ENCODE measurements around the gene HS6ST2. TPM values are rescaled to one million over a fixed set of nuclear protein-coding genes. Genes with fewer than 3 reads are reported as not detected.

The HS6ST2 gene
- polyA plus RNA-seq, 1 donor (not counting 4 experiments of a cell fraction or from before 2014, with no cell fraction given) = 0.43 TPM

- H3K9me1 ChIP-seq (ENCODE audit: control insufficient read depth, extremely low read depth, insufficient read depth, low read length) = no peaks in the 10 kb centered on the region
- no peaks in the 10 kb centered on the region for H3K4me1 ChIP-seq (ENCODE audit: control insufficient read depth, extremely low read depth, insufficient read depth, low read length)
- TF ChIP-seq EZH2 (IDR thresholded peaks at IDR 0.05; ENCODE audit: low read length) = no peak
- peak in 2 of 3 experiments; percentile 7 to 23 for TF ChIP-seq CTCF (optimal IDR thresholded peaks at IDR 0.05 in 1 of 3, IDR thresholded peaks at IDR 0.05 in 1 of 3, conservative IDR thresholded peaks at IDR 0.05 in 1 of 3; ENCODE audit: extremely low read depth in 1 of 3, insufficient read depth in 2 of 3, low read length in 3 of 3)
- FAIRE-seq (no peak), DNase-seq (ENCODE audit: low read depth, low spot score) (no peak)
- H3K9ac ChIP-seq (ENCODE audit: control insufficient read depth, extremely low read depth, insufficient read depth, low read length) = no peak overlapping the region
- no peaks in the 10 kb centered on the region for H3K27me3 ChIP-seq (ENCODE audit: control insufficient read depth, extremely low read depth, insufficient read depth, low read length)
- no peak overlapping the region for H3K4me3 ChIP-seq (ENCODE audit: control insufficient read depth in 2 of 3, extremely low read depth in 1 of 3, insufficient read depth in 2 of 3, low read depth in 1 of 3, low read length in 3 of 3)
- no peaks in the 10 kb centered on the region for H4K20me1 ChIP-seq (ENCODE audit: control insufficient read depth, extremely low read depth, insufficient read depth, low read length)
- no peak overlapping the region for H2AFZ ChIP-seq (ENCODE audit: control insufficient read depth, low read length)
- H3K79me2 ChIP-seq (ENCODE audit: control insufficient read depth, insufficient read depth, low read length) = no peaks in the 10 kb centered on the region
- no peak overlapping the region for H3K27ac ChIP-seq (ENCODE audit: control insufficient read depth, insufficient read depth, low read length)
- H3K36me3 ChIP-seq (ENCODE audit: control insufficient read depth in 2 of 2, extremely low read depth in 1 of 2, insufficient read depth in 2 of 2, low read length in 2 of 2) = no peaks in the 10 kb centered on the region
- no peak overlapping the region for H3K4me2 ChIP-seq (ENCODE audit: control insufficient read depth, extremely low read depth, insufficient read depth, low read depth, low read length)
- no peaks in the 10 kb centered on the region for H3K9me3 ChIP-seq (ENCODE audit: control insufficient read depth, low read depth, low read length)
- dilution Hi-C loops (cut with MboI; ENCODE audit: extremely low pct_ligation_motif_present, low sequenced_read_pairs) = no loop called here
Observed at GRCh38 chrX:132716006-132716405, 242.4 kb downstream of the HS6ST2 start.

GRCh38 chrX:132714913-132715312 lies 243.5 kb downstream of the HS6ST2 start:
- TF ChIP-seq EZH2 (IDR thresholded peaks at IDR 0.05; ENCODE audit: low read length) (no peak), CTCF (optimal IDR thresholded peaks at IDR 0.05 in 1 of 3, IDR thresholded peaks at IDR 0.05 in 1 of 3, conservative IDR thresholded peaks at IDR 0.05 in 1 of 3; ENCODE audit: extremely low read depth in 1 of 3, insufficient read depth in 2 of 3, low read length in 3 of 3) (no peak)
- H3K36me3 ChIP-seq (ENCODE audit: control insufficient read depth in 2 of 2, extremely low read depth in 1 of 2, insufficient read depth in 2 of 2, low read length in 2 of 2) = no peaks in the 10 kb centered on the region
- H3K4me3 ChIP-seq (ENCODE audit: control insufficient read depth in 2 of 3, extremely low read depth in 1 of 3, insufficient read depth in 2 of 3, low read depth in 1 of 3, low read length in 3 of 3) = no peak overlapping the region
- H2AFZ ChIP-seq (ENCODE audit: control insufficient read depth, low read length) = no peak overlapping the region
- dilution Hi-C loops (cut with MboI; ENCODE audit: extremely low pct_ligation_motif_present, low sequenced_read_pairs) = no loop called here
- DNase-seq (ENCODE audit: low read depth, low spot score) = no peak
- no peaks in the 10 kb centered on the region for H3K4me1 ChIP-seq (ENCODE audit: control insufficient read depth, extremely low read depth, insufficient read depth, low read length)
- H3K79me2 ChIP-seq (ENCODE audit: control insufficient read depth, insufficient read depth, low read length) = no peaks in the 10 kb centered on the region
- H4K20me1 ChIP-seq (ENCODE audit: control insufficient read depth, extremely low read depth, insufficient read depth, low read length) = no peaks in the 10 kb centered on the region
- no peak overlapping the region for H3K9ac ChIP-seq (ENCODE audit: control insufficient read depth, extremely low read depth, insufficient read depth, low read length)
- H3K9me1 ChIP-seq (ENCODE audit: control insufficient read depth, extremely low read depth, insufficient read depth, low read length) = no peaks in the 10 kb centered on the region
- H3K27me3 ChIP-seq (ENCODE audit: control insufficient read depth, extremely low read depth, insufficient read depth, low read length) = no peaks in the 10 kb centered on the region
- no peaks in the 10 kb centered on the region for H3K9me3 ChIP-seq (ENCODE audit: control insufficient read depth, low read depth, low read length)
- FAIRE-seq = no peak
- H3K4me2 ChIP-seq (ENCODE audit: control insufficient read depth, extremely low read depth, insufficient read depth, low read depth, low read length) = no peak overlapping the region
- H3K27ac ChIP-seq (ENCODE audit: control insufficient read depth, insufficient read depth, low read length) = no peak overlapping the region
